B cell (primary cell): Measurements from ENCODE around the gene EMP2. TPM values are rescaled to one million over a fixed set of nuclear protein-coding genes. Genes with fewer than 3 reads are reported as not detected.

Experiments
- ATAC-seq: fragments of 200-7000 bp; cut with Tn5 transposase; one replicate; pipeline ENCODE4 v1.10.0; 2021; ENCODE audit warnings: low read depth, mild to moderate bottlenecking, moderate number of reproducible peaks, moderate library complexity
- CTCF ChIA-PET: fragments of 350-600 bp; sonication (Branson Sonifier 250); formaldehyde crosslinking; loops from one replicate; lab custom pipeline; 2021; ENCODE audit warnings: antibody characterized with exemption, inconsistent platforms; lab: Charles Lee
- POLR2A ChIA-PET: fragments of 350-600 bp; sonication (Branson Sonifier 250); formaldehyde crosslinking; loops from one replicate; lab custom pipeline; 2021; ENCODE audit warnings: antibody characterized with exemption; lab: Charles Lee
- DNase-seq: peaks from one replicate; pipeline ENCODE4 v3.0.0; 2013
- H2AFZ ChIP-seq: 2 replicates; pipeline ENCODE4 v1.6.1; 2012; ENCODE audit warnings: mild to moderate bottlenecking, low read depth, low read length; ENCODE audit not compliant: insufficient read depth, poor library complexity, severe bottlenecking
- H3K27ac ChIP-seq, 2 donors: 1 replicate in 1 of 2; 2 replicates in 1 of 2; pipeline ENCODE4 v1.5.1; 2012 to 2013; ENCODE audit warnings: low read length in 2 of 2, mild to moderate bottlenecking in 2 of 2, moderate library complexity in 1 of 2
- H3K27me3 ChIP-seq, 4 experiments: fragments of 200-600 bp in 1 of 4; sonication (generic) in 1 of 4; replicated peaks in 1 of 4; 1 replicate in 2 of 4; 2 replicates in 2 of 4; pipeline versions ENCODE4 v1.6.1 to v1.7.0; 2013 to 2016; ENCODE audit warnings: low read length in 3 of 4, mild to moderate bottlenecking in 2 of 4, mixed read lengths in 1 of 4, moderate library complexity in 1 of 4; ENCODE audit not compliant: insufficient read depth in 4 of 4, control insufficient read depth in 3 of 4; ENCODE audit errors: control extremely low read depth in 1 of 4
- H3K36me3 ChIP-seq, 2 experiments: replicated peaks in 1 of 2; 1 replicate in 1 of 2; 2 replicates in 1 of 2; pipeline versions ENCODE4 v1.6.1 to v1.7.1; 2013; ENCODE audit warnings: low read length in 1 of 2; ENCODE audit not compliant: insufficient read depth in 2 of 2, control insufficient read depth in 1 of 2; ENCODE audit errors: control extremely low read depth in 1 of 2, extremely low read depth in 1 of 2
- H3K4me1 ChIP-seq, 2 donors: fragments of 200-600 bp in 1 of 2; sonication (generic) in 1 of 2; 1 replicate in 1 of 2; 2 replicates in 1 of 2; pipeline versions ENCODE4 v1.5.1 to v1.6.1; 2013 to 2017; ENCODE audit warnings: low read length in 2 of 2; ENCODE audit not compliant: control insufficient read depth in 2 of 2, insufficient read depth in 2 of 2
- H3K4me2 ChIP-seq: replicated peaks from 2 replicates; pipeline ENCODE3; 2012; ENCODE audit warnings: mild to moderate bottlenecking, low read depth, low read length; ENCODE audit not compliant: poor library complexity, severe bottlenecking
- H3K4me3 ChIP-seq, 5 experiments: fragments of 200-600 bp in 1 of 5; sonication (generic) in 1 of 5; 1 replicate in 3 of 5; 2 replicates in 2 of 5; pipeline versions ENCODE4 v1.5.1 to v1.7.0; 2011 to 2016; ENCODE audit warnings: low read length in 4 of 5, mild to moderate bottlenecking in 4 of 5, low read depth in 2 of 5, control low read depth in 1 of 5, moderate library complexity in 1 of 5; ENCODE audit not compliant: insufficient read depth in 1 of 5; ENCODE audit errors: control extremely low read depth in 1 of 5, extremely low read depth in 1 of 5
- H3K79me2 ChIP-seq: fragments of 200-600 bp; sonication (generic); one replicate; pipeline ENCODE4 v1.6.0; 2016; ENCODE audit warnings: low read length; ENCODE audit not compliant: control insufficient read depth, insufficient read depth
- H3K9ac ChIP-seq: fragments of 200-600 bp; sonication (generic); 2 replicates; pipeline ENCODE4 v1.6.1; 2017; ENCODE audit warnings: mild to moderate bottlenecking, low read length, moderate library complexity
- H3K9me3 ChIP-seq, 3 donors: one replicate each; pipeline versions ENCODE4 v1.6.1 to v1.7.1; 2013; ENCODE audit warnings: low read length in 2 of 3; ENCODE audit not compliant: control insufficient read depth in 2 of 3, insufficient read depth in 1 of 3; ENCODE audit errors: control extremely low read depth in 1 of 3
- H4K20me1 ChIP-seq: 2 replicates; pipeline ENCODE4 v1.6.0; 2012; ENCODE audit warnings: mild to moderate bottlenecking, low read length; ENCODE audit not compliant: insufficient read depth, control insufficient read depth, poor library complexity, severe bottlenecking
- H3K27ac Mint-ChIP-seq: one replicate; pipeline ENCODE4 v1.8.0; 2021; ENCODE audit warnings: mixed read lengths
- H3K27me3 Mint-ChIP-seq: one replicate; pipeline ENCODE4 v1.8.0; 2021; ENCODE audit warnings: mixed read lengths
- H3K4me1 Mint-ChIP-seq: one replicate; pipeline ENCODE4 v1.8.0; 2021; ENCODE audit warnings: mixed read lengths
- H3K4me3 Mint-ChIP-seq: one replicate; pipeline ENCODE4 v1.8.0; 2021; ENCODE audit warnings: mixed read lengths
- H3K9me3 Mint-ChIP-seq: one replicate; pipeline ENCODE4 v1.8.0; 2022; ENCODE audit warnings: mixed read lengths; ENCODE audit not compliant: insufficient read depth
- CTCF ChIP-seq: fragments of 200-600 bp; IDR thresholded peaks from one replicate; pipeline ENCODE4 v1.8.0; 2022; ENCODE audit warnings: antibody characterized with exemption, mild to moderate bottlenecking
- EZH2 ChIP-seq: IDR thresholded peaks from 2 replicates; pipeline ENCODE4 v1.6.1; 2012; ENCODE audit warnings: borderline replicate concordance, low read depth, mild to moderate bottlenecking, moderate library complexity, low read length; ENCODE audit not compliant: insufficient read depth, poor library complexity, severe bottlenecking
- WGBS: methylation state at CpG from one replicate; pipeline ENCODE4 v1.1.5; 2013; ENCODE audit warnings: missing lambda C conversion rate; ENCODE audit not compliant: insufficient coverage; 5-methylcytosine and 5-hydroxymethylcytosine counted together
- intact Hi-C: fragments of 100-400 bp; cut with micrococcal nuclease; formaldehyde crosslinking; loops from one replicate; pipeline ENCODE4 v1.10.0; 2022
- polyA plus RNA-seq: library from polyadenylated mRNA; depleted of rRNA; stranded (reverse); fragments of >200 nt; gene quantifications from 2 replicates; pipeline ENCODE4 v1.2.3, GENCODE V29; 2012
- total RNA-seq, 2 donors: library from RNA; stranded (reverse); fragments of 120-200 nt in 1 of 2; gene quantifications; 1 replicate in 1 of 2; 2 replicates in 1 of 2; pipeline versions ENCODE4 v1.2.3 to v1.2.4, GENCODE V29; 2013 to 2022

EMP2 gene
- total and polyA plus RNA-seq, 2 donors (not counting 1 experiment from before 2014, with no cell fraction given): 0.01 TPM; not detected in 1

GRCh38 chr16:10557750-10558149 is 22.6 kb downstream of the EMP2 start:
- 90% methylated on average over 2 of the region's 5 CpGs for WGBS
- peaks cover 35% of the 10 kb centered on the region for H3K4me1 Mint-ChIP-seq

GRCh38 chr16:10556236-10556635 is 24.2 kb downstream of the EMP2 start:
- ChIA-PET POLR2A (no interaction called here), CTCF (no interaction called here)
- Histone ChIP-seq H3K9me3 (peaks cover 0 to 5% (median 0%) of the 10 kb centered on the region in 3 donors), H2AFZ (no peak overlapping the region), H3K79me2 (no peaks in the 10 kb centered on the region), H3K9ac (no peak overlapping the region), H3K36me3 (no peaks in the 10 kb centered on the region), H3K4me3 (no peak overlapping the region), H3K4me1 (peaks cover 28 to 32% of the 10 kb centered on the region in 2 donors), H3K4me2 (no peak overlapping the region), H3K27ac (no peak overlapping the region), H3K27me3 (no peaks in the 10 kb centered on the region), H4K20me1 (no peaks in the 10 kb centered on the region)
- Mint-ChIP-seq H3K9me3 (no peaks in the 10 kb centered on the region), H3K27me3 (no peaks in the 10 kb centered on the region), H3K27ac (no peak overlapping the region), H3K4me1 (peaks cover 33% of the 10 kb centered on the region), H3K4me3 (no peak overlapping the region)
- DNase-seq: no peak
- 100% methylated on average over 2 of the region's 3 CpGs for WGBS
- ATAC-seq: no peak
- intact Hi-C loops: no loop called here
- no peak for TF ChIP-seq CTCF
- TF ChIP-seq EZH2: no peak

More at GRCh38 chr16:10557750-10558149, 22.6 kb downstream of the EMP2 start:
- Histone ChIP-seq H3K27me3 (no peaks in the 10 kb centered on the region), H3K4me2 (no peak overlapping the region), H2AFZ (no peak overlapping the region), H3K9me3 (peaks cover 0 to 12% (median 0%) of the 10 kb centered on the region in 3 donors), H3K79me2 (no peaks in the 10 kb centered on the region), H3K4me1 (peaks cover 30 to 32% of the 10 kb centered on the region in 2 donors), H3K4me3 (no peak overlapping the region), H4K20me1 (no peaks in the 10 kb centered on the region), H3K27ac (no peak overlapping the region), H3K9ac (no peak overlapping the region), H3K36me3 (no peaks in the 10 kb centered on the region)
- Mint-ChIP-seq H3K27ac (no peak overlapping the region), H3K9me3 (no peaks in the 10 kb centered on the region), H3K4me3 (no peak overlapping the region), H3K27me3 (no peaks in the 10 kb centered on the region)
- intact Hi-C loops: no loop called here
- DNase-seq: no peak
- TF ChIP-seq EZH2: no peak
- TF ChIP-seq CTCF: no peak
- ChIA-PET POLR2A (interaction anchor here (0.6 kb wide), 1 partner anchor 312 kb away, joined by 5 read pairs; no protein-coding TSS in a partner anchor), CTCF (no interaction called here)
- ATAC-seq: no peak
